Fibroblast of upper back skin (primary cell): ENCODE data around the gene VPS16.
A peak's percentile ranks its signal among the peaks of the same experiment; 100 is the strongest.

ENCODE experiments used
- DNase-seq: peaks from one replicate; pipeline ENCODE4 v3.0.0-alpha.2; 2013

VPS16 gene

DNA sequence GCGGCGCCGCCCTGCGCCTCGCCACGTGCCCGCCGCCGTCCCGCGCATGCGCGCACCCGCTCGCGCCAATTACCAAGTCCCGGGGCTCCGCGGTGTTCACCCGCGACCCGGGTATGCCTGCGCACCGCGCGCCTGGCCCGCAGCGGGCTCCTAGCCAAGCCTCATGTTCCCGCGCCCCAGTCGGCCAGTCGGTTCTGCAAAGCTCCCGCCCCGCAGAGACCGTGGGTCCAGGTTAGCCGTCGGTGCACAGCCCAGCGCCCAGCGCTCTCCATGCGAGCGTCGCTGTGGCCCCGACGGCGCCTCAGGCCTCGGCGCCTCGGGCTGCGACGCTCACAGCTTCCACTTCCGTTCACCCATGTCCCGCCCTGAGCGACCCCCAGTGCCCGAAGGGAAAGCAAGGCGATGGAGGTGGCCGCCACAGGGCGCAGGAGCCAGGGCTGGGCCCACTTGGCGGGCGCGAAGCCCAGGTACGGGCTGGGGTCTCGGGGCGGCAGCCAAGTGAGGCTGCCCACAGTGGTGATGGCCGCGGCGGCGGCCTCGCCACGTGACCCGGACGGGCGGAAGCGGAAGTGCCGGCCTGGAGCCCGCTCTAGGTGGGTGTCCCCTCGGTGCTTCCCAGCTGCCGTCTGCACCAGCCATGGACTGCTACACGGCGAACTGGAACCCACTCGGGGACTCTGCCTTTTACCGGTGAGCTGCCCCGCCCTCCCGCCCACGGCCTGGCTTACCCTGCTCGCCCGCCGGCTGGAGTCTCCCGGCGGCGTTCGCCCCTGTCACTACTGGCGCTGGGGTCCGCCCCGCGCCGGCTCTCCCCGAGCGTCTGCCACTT is at the start of gene VPS16, which contains the start of gene PCED1A:
VPS16 (plus strand) TSS at position 608 of the 829 bp plus-strand sequence; CDS start at position 638, 30 bp downstream.
PCED1A (minus strand) TSS at position 518 of the 829 bp plus-strand sequence. CDS start 743 bp downstream, outside the sequence.
- peak; percentile 84 for DNase-seq

DNA sequence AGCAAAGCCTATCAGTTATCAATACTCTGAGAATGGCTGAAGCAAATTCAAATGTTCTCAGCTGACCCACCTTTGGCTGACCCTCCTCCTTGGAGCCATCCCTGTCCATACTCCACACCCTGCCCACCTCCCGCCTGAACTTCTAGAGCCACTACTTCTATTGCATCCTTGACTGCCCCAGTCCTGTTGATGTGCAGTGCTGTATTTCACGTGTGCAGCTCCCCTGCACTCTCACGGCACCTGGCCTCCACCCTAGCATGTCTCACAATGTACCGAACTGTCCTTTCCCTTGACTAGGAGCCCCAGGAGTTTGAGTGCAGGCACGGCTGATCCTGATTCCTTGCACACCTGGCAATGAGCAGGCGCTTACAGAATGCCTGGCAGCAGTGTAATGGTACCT is 47.1 kb upstream of the VPS16 start:
- DNase-seq = no peak

DNA sequence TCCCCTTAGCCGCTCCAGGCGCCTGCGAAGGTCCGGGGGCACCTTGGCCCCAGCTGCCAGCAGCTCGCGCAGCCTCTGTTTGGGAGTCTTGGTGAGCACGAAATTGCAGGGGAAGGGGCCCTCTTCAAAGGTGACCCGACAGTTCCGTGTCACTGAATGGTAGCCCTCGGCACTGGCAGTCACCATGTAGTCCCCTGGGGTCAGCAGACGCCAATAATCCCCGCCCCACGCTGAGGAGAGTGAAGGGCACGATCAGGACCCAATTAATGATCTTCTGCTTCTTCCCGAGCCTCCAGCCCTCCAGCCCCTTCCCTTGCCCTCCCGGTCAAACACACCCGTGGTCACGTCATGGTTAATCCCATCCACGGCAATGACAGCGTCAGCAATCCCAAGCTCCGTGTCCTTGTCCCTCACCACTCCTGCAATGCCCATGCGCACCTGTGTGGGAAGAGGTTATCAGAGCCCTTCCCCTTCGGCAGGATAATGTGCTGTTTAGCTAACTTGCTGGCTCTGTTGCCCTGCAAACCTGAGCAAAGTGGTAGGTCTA is 46.3 kb upstream of the VPS16 start:
- no peak for DNase-seq

DNA sequence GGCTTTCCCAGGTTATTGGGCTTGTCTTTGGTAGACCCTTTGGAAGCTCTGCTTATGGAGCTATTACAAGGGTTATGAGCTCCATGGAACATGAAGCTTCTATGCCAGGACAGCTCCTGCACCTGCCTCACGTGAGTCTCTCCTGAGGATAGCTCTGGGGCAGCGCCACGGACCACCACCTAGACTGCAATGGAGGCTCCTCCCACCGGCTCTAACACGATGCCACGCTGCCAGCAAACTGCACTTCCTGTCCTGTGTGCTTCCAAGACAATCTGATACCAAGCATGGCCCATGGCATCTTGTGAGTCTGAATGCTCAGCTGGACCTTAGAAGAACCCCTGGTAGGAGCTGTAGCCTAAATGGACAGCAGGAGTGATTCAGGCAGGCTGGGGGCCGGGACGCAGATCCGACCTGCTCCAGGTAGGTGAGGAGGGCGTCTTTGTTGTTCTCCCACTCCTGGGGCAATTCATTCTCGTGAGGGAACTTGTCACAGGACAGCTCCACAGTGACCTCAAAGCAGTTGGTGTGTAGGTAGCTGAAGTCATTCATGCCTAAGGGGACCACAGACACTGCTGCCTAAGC is 45.6 kb upstream of the VPS16 start:
- DNase-seq = no peak

DNA sequence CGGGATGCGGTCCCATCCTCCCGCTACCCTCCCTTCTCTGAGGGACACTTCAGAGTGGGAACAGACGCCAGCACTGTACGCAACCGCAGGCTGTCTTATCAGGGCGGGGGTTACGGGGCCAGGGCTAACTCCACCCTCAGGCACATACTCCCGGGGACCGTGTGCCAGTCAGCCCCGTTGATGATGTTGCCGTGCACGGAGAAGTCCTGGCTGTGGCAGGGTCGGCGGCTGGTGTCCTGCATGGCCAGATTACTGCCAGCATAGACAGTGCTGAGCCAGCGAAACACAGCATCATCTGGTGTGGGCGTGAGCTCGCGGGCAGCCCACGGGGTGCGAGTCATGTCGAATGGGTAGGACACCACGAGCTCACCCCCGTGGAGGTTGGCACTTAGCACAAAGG is 45.1 kb upstream of the VPS16 start:
- DNase-seq = no peak

DNA sequence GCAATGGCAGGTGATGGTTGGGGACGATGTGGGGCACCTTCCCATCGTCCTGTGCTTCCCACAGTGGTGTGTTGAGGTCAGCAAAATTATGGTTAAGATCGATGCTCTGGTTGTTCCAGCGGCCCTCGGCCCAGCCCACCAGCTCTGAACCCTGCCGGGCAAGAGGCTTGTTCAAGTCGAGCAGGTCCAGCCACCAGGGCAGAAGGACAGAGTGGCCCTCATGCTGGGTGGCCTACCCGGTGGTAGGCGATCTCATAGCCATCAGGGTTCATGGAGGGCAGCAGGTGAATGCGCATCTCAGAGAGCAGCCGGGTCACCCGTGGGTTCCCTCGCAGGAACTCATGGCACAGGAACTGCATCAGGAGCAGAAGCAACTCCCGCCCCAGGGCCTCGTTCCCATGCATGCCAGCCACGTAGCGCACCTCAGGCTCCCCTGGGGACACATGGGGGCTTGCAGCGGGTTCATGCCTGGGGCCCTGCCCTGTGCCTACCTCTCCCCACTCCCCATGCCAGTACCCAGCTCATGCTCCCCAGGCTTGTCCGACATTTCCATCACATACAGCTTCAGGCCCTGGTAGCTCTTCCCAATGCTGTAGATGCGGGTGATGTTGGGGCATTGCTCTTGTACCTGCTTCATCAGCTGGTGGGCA is 44.4 kb upstream of the VPS16 start:
- no peak for DNase-seq

DNA sequence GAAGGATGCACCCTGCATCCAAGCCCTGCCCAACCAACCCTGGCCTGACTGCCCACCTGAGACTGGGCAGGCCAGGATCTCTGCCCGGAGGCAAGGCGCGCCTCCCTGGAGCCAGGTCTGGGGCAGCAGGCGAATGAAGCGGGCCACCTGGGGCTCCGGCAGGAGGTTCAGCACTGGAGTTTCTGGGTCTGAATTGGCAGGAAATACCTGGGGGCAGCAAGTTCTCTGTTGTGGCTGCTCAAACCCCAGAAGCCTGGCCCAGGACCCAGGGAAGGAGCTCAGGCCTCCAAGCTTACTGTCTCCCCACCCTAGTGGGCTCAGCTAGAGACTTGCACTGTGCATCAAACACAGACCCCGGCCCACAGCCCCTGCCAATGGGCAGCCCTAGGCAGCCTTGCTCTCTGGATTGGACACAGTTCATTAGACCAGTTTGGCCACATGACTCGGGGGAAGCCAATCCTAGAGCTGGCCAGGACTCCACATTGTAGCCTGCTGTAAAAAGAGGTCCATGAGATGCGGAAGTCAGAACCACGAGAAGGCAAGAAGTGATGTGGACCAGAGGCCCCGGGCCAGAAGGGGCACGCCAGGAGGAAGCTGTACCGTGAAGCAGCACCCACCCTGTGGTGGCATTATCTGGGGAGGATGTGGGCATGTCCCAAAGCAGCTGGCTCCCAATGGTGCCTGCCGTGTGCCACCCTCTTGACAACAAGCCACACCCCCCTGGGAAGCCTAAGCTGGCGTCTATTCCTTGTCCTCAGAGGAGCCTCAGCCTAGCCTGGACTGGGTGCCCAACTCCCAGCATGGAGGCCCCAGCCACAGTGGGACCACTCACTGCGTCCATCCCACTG is 43.2 kb upstream of the VPS16 start:
- no peak for DNase-seq

DNA sequence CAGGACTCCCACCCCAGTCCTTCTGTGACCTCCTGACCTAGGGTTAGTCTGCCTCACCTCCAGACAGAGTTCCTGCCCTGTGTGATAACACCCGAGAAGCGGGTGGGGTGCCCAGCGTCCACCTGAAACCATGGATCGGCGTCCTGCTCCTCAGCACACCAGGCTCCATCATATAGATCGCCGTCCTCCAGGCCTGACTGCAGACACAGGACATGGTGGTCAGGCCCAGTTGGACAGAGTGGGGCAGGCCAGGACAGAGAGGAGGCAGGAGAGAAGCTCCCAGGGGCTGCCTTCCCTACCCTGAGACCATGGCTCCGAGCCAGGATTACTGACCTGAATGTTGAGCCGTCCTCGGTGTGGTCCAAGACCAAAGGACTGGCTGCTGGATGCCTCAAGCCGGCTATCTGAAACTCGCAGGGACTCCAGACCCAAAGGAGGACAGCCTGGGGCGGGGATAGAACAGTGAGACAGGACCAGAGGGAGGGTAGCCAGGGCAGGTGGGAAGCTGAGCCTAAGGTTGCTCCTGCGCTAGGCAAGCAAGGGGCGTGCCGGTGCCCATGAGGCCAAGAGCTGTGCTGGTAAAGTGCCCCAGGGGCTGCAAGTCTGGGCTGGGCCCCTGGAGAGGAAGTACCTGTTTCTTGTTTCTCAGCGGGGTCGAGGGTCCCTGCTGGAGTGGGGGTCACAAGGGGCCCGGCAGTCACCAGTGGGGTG is 42.3 kb upstream of the VPS16 start:
- no peak for DNase-seq

DNA sequence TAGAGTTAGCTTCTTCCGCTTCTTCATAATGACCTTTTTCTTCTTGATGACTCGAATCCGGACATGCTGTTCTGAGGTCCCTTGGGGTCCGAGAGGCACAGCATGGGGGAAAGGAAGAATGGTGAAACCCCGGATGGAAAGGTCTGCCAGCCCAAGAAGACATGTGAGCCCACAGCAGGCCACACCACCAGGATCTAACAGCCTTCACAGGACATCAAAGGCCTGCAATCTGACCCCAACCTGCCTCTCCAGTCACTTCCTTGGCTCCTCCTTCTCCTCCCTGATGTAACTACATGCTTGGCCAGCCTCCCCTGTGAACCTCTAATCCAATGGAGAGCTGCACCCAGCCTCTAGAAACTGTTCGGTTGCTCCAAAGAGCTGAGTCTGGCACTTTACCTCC is 41.7 kb upstream of the VPS16 start:
- DNase-seq = no peak

DNA sequence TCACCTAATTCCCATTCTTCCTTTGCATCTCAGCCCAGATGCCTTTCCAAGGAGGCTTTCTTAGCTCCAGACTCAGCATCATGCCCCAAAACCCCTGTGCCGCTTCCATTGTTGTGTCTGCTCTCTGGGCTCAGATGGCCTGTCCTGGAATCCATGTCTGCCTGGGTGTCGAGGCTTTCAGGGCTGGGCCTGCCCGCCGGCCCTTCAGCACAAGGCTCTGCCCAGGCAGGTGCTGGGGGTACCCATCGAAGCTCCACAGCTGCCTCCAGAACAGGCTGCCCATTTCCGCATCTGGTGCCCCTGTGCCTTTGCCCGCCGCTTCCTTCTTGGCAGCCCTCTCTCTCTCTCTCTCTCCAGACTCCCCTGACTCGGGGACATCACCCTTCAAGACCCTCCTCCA is 41.3 kb upstream of the VPS16 start:
- DNase-seq = no peak

DNA sequence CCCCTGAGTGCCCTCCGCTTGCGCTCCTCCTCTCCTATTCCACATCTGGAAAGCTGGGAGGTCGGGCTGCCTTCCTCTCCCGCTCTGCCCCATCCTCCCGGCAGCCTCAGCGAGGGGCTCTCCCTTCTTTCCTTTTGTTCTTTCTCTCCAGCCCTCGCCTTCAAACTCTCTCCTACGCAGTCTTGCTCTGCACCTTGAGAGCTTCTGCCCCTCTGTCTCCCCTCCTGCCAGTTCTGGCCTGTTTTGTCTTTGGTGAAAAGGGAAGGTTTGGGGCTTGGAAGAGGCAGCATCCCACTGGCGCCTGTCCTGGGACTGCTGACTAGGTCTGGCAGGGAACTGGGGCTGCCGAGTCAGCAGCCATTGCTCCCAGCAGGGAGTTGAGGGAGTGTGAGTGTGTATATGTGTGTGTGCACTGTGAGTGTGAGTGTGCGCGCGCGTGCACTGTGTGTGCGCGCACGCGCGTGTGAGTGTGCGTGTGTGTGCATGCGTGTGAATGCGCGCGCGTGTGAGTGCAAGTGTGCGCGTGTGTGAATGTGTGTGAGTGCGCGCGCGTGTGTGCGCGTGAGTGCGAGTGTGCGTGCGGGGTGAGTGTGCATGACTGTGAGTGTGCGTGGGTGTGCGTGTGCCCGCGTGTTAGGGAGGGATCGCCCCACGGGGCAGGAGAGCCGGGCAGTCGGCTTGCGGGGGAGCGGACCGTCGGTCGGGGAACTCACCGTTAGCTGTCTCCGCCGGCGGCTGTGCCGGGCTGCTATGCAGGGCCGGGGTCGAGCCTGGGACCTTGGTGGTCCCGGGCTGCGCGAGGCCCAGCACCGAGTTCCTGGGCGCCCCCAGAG is 40.6 kb upstream of the VPS16 start:
- DNase-seq = peak; percentile 25

DNA sequence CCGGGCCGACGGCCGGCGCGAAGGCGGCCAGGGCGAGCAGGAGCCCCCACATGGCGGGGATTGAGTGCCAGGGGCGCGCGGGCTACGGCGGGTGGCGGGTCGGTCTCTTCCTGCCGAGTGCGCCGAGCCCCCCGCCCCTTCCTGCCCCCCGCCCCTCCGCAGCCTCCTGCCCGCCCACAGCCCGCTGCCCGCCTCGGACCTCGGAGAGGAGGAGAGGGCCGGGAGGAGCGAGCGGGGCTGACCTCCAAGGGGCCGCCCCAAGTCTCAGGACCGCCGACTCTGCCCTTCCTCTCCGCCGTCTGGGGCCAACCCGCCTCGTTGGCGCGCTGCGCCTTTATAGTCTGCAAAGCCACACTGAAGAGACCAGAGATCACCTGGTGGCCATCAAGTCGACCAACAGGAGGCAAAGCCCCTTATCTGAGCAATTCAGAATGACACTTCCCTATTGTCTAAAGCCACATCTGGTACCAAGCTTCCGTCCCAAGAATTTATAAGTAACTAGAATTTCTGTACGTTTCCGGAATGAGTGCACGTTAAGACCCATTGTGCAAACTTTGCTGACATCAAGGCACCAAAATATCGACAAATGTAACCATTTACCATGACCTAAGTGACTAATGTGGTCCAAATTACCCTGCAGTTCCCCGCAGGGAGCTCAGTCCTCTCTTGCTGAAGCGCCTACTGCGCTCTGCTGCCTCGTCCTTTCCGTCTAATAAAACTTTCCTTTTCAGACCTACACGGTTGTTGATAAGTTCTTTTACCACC is 39.8 kb upstream of the VPS16 start, which contains the start of gene CPXM1:
CPXM1 (minus strand) TSS at position 107 of the 765 bp plus-strand sequence; CDS start at position 52, 55 bp downstream.
- peak; percentile 15 for DNase-seq

DNA sequence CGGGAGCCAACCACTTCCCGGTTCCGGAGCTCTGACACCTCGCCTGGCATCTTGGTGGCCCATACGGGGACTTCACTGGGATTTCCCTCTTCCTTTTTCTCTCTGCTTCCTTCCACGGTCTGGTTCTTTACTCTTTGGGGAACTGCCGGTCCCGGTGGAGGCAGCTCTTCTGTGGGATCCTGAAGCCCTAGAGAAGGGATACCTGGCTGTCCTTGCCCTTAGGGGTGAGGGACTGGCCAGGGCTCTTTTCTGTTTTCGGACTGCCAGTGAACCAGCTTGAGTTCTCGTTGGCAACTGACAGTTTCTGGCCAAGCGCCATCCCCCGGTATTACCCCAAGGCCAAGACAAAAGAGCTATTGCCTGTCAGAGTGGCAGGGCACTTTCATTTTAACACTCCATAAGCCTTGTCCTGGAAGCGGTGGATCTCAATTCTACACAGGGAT is 39.2 kb upstream of the VPS16 start:
- no peak for DNase-seq

DNA sequence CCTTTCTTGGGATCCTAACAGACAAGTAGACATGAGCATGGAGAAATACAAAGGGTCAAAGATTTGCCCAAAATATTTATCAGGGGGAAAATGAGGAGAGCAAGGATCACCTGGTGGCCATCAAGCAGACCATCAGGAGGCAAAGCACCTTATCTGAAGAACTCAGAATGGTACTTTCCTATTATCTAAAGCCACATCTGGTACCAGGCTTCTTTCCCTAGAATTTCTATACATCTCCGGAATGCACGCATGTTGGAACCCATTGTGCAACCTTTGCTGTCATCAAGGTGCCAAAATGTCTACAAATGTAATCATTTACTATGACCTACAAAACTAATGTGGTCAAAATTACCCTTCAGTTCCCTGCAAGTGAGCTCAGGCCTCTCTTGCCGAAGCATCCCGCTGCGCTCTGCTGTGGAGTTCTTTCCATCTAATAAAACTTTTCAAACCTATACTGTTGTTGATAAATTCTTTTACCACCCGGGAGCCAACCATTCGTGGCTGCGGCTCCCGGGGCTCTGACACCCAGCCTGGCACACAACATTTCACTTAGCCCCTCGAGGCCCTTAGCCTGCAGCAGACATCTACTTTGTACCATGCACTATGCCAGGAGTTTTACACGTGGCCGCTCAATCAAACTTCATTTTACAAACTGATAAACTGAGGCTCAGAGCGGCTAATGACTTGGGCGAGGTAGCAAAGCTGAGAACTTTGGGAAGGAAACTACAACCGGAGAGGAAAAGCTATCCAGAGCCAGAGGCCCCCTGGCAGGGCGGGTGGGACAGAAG is 36.3 kb upstream of the VPS16 start:
- no peak for DNase-seq

DNA sequence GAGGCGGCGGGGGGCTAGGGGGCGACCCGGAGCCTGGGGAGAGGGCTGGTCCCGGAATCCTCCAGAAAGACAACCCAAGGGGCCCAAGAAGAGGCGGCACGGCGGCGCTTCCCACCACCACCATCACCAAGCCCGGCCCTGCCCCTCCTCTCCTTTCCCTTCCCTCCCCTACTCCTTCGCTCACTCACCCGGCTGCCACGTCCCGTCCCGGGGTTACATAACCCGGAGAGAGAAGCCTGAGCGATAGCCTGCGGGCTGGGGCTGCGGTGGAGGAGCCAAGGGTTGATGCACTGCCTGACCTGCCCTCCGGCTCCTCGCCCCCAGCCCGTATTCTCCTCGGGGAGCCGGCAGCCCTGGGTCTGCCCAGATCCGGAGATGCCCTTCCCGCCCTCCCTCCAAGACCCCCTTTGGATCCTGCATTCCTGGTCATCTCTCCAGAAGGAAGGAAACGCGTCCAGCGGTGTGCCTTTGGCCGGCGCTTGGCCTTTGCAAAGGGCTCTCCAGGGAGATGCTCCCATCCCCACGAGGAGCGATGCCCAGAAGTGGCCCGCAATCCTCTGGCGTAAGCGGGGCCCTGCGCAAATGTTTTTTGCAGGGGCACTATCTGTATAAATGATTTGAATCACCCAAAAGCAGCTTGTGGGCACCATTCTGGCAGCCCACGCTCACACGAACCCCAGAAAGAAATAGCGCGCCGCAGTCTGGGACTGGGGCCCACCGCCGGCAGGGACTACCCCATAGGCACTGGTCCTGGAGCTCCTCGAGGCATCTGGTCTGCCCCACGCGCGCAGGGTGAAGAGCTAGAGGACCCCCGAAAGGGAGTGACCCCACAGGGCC is 35.5 kb upstream of the VPS16 start:
- DNase-seq = no peak

DNA sequence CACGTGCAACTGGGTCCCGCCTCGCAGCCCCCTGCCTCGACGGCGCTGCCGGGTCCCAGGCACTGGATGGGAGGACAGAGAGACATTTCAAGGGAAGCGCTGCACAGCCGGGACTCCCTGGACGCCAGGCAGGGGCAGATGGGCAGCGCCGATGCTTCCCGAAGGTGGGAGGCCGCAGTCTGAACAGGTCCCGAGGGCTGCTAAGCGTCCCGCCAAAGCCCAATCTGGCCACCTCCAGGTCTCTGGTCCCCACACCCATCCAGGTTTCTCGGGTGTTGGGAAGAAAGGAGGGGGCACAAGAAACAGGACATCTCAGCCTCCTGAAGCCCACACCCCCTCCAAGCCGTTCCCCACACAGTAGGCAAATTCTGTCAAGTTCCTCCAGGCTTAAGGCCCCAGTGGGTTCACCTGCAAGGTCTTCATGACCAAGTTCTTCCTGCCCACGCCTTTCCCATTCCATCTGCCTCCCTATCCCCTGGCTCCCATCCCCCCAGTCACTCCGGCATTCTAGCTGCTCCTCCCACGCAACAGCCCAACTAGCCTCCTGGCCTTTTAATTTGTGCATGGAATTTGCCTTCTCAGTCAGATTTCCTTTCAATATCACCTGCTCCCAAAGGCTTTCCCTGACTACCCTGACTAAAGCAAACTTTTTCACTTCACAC is 34.7 kb upstream of the VPS16 start:
- no peak for DNase-seq

DNA sequence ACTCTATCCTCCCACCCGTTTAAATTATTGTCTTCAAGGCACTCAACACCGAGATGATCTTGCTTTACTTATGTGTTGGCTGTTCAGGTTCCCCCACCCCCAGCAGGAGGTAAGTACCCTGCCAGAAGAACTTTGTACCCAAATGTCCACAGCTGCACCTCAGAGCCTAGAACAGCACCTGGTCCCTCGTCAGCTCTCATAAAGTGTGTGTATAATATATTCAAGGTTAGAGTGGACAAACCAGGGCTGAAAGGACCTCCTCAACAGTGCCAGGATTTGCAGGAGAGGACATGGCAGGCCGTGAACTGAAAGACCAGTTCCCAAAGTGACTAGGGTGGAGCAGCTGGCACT is 34.2 kb upstream of the VPS16 start:
- DNase-seq = no peak

DNA sequence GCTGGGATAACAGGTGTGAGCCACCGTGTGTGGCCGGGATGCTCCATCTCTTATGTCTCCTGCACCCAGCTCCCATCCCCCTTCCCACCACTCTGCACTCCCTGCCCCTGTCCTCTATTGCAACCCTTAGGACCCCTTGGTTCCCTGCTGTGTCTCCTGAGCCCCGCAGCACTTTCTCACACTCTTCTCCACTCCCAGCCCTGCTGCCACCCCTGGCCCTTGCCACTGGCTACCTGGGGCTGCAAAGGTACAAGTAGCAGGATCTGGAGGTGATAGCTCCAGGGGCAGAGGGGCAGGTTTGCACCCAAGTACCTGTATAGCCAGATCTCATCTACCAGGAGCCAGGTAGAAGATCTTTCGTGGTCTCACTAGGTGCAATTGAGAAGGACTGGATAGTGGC is 33.5 kb upstream of the VPS16 start:
- no peak for DNase-seq
